GM18868 (cell line): ENCODE measurements around the gene HOXC9.

Experiments
- ATAC-seq: cut with Tn5 transposase; IDR thresholded peaks from one replicate; pipeline ENCODE4 v1.9.1; 2021; ENCODE audit warnings: mild to moderate bottlenecking, moderate library complexity; ENCODE audit not compliant: unreplicated experiment

Gene HOXC9

DNA sequence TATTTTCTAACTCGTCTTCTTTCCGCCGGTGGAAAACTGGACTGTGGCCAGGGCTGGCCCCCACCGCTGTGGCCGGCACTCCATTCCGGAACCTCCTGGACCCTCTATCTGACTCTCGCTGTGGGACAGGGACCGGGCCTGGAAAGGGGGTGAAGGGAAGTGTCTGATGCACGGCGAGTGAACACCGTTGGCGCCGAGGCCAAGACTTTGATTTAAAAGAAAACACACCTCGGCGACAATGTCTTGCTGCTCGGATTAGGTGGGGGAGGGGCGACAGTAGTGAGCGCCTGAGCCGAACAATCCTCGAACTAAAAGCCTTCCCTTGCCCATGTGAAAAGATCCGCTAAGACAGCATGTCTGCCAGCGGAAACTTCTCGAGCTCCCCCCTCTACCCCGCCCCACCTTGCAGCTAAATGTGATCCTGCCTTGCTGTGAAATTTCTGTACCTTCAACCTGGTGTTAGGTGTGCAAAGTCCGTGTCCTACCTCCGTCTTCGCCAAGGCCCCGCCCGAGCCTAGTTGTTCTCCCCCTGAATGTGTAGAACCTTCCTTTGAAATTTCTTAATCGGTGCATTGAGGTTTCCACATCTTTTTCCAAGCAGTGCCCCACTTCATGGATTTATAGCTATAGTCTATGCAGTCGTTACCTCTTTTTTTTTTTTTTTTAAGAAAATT is 24.3 kb upstream of the HOXC9 start:
- ATAC-seq, result no peak

DNA sequence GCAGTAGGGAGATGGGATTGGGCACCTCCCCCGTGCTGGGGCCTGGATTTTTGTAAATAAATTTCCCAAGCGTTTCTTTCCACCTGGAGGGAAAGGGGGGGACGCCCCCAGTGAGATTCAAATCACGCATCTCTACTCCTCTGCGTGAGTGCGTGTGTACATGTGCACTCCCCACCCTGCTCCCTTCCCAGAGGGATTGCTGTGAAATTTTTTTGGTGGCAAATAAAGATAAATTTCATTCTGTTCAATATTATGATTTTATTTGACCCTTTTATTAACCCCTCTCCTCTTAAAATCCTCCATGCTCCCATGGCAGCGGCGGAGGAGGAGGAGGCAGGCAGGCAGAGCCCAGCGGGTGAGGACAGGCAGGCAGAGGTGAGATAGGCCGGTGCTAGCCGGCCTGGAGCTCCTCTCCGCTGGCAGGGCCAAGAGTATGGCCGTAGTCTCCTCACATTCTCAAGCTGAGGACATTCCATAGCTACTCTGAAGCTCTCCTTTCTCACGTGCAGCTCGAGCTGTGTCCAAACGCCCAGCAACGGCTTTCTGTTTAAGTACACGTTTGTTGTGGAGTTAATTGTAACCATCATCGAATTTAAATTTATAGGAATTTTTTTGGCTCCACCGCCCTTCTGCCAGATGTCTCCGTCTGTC is 23.7 kb upstream of the HOXC9 start:
- no peak for ATAC-seq

DNA sequence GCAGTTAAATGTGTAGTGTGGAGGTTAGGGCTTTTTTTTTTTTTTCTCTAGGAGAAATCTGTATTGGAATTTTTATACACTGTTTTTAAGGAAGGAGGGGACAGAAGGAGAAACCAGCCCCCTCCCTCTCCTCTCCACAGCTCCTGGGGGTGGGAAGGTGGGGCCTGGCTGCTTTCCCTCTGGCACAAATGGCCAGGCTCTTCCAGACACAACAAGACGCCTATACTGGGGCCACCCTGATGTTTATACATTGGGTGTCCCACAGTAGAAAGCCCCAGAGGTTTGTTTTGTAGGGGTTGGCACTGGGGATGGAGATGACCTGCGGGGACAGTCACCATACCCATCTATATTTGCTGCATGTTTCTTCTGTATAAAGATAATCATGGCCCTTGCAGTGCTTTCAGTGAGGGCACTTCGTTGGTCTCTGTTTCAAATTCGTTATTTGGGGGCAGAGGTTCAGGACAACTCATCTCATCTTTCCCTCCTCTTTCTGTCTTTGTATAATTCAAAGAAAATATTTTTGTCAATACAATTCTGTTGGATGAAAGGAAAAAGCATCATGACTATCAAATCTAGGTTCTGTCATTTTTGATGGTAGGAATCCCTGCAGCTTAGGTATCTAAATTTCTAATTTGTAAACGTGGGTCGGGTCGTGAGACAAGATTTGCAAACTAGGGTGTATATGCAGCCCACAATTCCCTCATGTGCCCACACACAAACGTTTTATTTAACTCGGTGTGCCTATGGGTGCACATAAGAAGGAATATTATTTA is 23.0 kb upstream of the HOXC9 start:
- no peak for ATAC-seq

DNA sequence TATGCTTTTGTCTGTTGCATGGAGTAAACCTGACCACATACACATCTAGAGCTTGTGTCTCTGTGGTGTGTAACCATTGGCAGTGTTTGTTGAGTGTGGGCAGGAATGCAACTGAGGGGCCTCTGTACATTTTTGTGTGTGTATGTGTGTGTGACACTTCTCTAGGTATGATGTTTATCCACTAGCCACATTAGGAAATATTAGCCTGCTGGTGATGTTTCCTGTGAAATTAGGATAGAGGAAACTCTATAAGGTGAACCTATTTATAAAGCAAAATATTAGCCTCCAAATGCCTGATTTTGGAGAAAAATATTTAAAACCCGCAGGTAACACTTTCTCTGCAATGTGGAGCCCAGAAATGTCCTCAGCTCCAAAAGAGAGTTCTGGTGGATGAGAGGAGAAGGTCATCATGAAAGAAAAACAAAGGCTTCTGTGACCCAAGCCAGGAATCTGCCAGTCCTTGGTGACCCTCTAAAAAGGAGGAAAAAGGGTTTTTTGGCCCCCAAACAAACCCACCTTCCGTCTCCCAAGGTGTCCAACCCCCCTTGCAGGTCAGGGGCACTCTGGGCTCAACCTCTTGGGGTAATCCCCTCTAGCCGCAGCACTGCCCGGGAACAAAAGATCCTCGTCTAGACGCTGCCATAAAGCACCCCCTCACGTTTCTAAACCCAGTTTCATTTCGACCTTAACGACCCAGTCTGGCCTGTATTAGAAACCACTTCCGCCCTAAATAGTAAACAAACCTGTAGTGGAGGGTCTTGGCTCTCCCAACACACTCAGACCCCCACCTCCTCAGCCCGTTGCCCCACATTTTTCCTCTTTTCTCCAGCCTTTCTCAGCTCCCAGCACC is 22.1 kb upstream of the HOXC9 start:
- no peak for ATAC-seq

- no peak for ATAC-seq
Measured at GRCh38 chr12:53978477-53979356, 21.2 kb upstream of the HOXC9 start.

DNA sequence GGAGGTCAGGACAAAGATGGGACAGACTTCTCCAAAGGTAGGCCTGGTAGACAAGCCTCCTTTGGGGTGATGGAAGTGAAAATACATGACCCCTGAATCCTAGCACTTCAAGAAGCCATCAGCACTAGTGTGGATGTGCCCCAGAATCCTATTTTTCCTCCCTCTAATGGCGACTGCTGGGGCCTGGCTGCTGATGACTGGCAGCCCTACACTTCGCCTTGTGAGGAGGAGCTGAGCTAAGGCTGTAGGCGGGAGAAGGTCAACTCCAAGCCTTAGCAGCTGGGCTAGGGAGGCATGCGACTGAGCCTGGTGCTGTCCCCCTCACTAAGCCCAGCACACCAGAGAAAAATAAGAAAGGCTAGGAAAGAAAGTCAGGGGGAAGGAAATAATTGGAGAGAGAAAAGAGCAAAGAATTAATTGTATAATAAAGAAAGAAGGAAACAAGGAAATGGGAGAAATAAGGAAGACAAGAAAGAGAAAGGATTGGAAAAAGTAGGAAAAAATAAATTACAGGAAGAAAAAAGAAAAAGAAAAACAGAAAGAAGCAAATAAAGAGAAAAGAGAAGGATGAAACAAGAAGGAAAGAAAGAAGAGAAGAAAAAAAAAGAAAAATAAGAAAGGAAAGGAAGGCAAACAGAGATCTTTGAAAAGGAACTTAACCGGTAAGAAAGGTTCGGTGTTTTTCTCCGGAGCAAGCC is 19.7 kb upstream of the HOXC9 start:
- ATAC-seq, result no peak

GRCh38 chr12:53980802-53981496 is 19.0 kb upstream of the HOXC9 start:
- ATAC-seq, result no peak

DNA sequence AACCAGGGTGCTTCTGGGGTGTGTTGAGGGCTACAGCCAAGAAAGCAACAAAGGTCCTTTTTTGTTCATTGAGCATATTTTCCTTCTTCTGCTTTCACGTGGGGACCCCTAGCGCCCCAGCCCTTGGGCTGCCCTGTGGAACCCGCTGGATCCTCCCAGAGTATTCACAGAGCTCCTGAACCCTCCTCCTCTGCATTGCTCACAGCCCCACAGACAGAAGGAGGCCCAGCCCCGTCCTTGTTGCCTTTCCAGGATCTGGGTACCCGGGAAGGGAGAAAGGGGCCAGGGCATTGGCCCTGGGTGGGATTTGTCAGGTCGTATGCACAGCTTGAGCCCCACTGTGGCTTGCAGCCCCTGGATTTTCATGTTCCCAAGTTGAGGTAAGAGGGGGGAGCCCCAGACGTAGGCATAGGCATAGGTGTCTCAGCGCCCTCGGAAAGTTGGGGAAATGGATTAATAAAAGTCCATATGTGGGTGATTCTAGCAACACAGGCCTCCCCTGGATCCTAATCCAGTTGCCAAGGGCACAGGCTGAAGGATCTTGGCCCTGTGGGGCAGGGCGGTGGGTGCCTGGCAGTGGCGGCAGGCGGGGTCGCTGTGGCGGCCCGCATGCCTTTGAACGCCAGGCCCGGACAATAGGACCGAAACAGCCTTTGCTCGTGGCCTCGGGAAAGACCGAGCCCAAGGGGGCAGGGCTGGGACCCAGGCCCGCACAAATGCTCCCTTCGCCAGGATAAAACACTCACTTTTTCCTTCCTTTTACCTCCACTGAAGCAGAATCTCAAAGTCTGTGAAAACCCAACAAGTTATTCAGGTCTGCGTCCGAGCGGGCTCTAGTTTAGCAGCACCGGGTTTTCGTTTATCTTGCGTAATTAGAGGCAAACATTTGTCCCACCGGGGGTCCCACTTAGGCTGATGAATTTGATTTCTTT is 18.1 kb upstream of the HOXC9 start:
- no peak for ATAC-seq

- ATAC-seq, result no peak
Measured at GRCh38 chr12:53982648-53983567, 17.1 kb upstream of the HOXC9 start.

DNA sequence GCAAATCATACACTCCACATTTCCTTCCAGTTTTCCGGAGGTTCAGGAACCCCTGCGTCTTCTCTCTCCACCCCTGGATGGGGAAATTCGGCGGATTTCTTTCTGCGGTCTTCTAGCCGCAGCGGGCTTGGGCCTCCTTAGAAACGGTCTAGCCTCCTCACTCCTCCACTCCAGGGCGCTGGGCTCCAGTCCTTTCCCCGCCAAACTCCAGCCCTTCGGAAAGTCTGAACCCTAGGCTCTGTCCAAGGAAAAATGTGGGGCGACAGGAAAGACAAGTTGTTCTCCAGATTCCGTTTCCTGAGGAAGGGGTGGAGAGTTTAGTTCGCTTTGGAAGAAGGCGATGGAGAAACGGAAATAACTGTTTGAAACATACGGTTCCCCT is 16.4 kb upstream of the HOXC9 start:
- ATAC-seq, result no peak

- ATAC-seq, result no peak
Measured at GRCh38 chr12:53983950-53984572, 15.9 kb upstream of the HOXC9 start.

DNA sequence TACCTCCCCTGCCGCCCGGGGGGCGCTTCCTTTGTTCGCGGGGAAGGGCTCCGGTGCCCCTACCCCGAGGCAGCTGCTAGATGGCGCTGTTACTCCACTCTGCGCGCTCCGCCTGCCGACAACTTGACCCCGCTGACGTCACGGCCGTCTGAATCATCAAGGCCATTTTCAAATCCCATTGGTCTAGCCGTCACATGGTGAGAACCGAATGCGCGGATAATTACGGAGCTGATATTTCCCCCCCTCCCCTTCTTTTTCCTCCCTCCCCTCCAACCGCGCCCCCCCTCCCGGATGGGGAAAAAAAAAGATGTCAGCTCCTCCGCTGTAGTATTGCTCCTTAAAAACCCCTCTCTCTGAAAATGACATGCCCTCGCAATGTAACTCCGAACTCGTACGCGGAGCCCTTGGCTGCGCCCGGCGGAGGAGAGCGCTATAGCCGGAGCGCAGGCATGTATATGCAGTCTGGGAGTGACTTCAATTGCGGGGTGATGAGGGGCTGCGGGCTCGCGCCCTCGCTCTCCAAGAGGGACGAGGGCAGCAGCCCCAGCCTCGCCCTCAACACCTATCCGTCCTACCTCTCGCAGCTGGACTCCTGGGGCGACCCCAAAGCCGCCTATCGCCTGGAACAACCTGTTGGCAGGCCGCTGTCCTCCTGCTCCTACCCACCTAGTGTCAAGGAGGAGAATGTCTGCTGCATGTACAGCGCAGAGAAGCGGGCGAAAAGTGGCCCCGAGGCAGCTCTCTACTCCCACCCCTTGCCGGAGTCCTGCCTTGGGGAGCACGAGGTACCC is 14.9 kb upstream of the HOXC9 start, which contains the start of gene HOXC10:
Gene HOXC10, plus strand, starts transcription at position 246 of the 791 bp plus-strand sequence. Its CDS starts 114 bp downstream, at position 360.
- ATAC-seq, result peak; percentile 58

DNA sequence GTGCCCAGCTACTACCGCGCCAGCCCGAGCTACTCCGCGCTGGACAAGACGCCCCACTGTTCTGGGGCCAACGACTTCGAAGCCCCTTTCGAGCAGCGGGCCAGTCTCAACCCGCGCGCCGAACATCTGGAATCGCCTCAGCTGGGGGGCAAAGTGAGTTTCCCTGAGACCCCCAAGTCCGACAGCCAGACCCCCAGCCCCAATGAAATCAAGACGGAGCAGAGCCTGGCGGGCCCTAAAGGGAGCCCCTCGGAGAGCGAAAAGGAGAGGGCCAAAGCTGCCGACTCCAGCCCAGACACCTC is 14.3 kb upstream of the HOXC9 start:
- no peak for ATAC-seq

GRCh38 chr12:53985994-53986685 is 13.8 kb upstream of the HOXC9 start:
- no peak for ATAC-seq
